Prostate gland (tissue), 2 donors: Measurements from ENCODE around the gene NPNT. TPM values are rescaled to one million over a fixed set of nuclear protein-coding genes. Genes with fewer than 3 reads are reported as not detected.
A peak's percentile ranks its signal among the peaks of the same experiment; 100 is the strongest.

Source experiments
- DNase-seq: peaks from one replicate; pipeline ENCODE4 v3.0.0-alpha.2; 2019; ENCODE audit warnings: low spot score
- H3K27ac ChIP-seq, 2 donors: fragments of 200-600 bp; sonication (generic); 2 replicates each; pipeline ENCODE4 v1.5.1; 2017 to 2019
- H3K27me3 ChIP-seq: fragments of 200-600 bp; sonication (generic); replicated peaks from 2 replicates; pipeline ENCODE4 v1.5.1; 2019; ENCODE audit not compliant: insufficient read depth
- H3K36me3 ChIP-seq, 2 donors: fragments of 200-600 bp; sonication (generic); 1 replicate in 1 of 2; 2 replicates in 1 of 2; pipeline versions ENCODE4 v1.5.1 to v1.8.1; 2017 to 2019
- H3K4me1 ChIP-seq: fragments of 200-600 bp; sonication (generic); replicated peaks from 2 replicates; pipeline ENCODE4 v1.5.1; 2019
- H3K4me3 ChIP-seq, 2 donors: fragments of 200-600 bp; sonication (generic); 2 replicates each; pipeline ENCODE4 v1.5.1; 2017 to 2019
- H3K9me3 ChIP-seq: fragments of 200-600 bp; sonication (generic); 2 replicates; pipeline ENCODE4 v1.5.1; 2017
- POLR2A ChIP-seq: fragments of 450-650 bp; IDR thresholded peaks from one replicate; pipeline ENCODE4 v1.6.1; 2016; ENCODE audit warnings: antibody characterized with exemption, mild to moderate bottlenecking
- POLR2AphosphoS5 ChIP-seq: sonication (generic); formaldehyde crosslinking; IDR thresholded peaks from one replicate; pipeline ENCODE4 v1.6.1; 2017; ENCODE audit warnings: antibody characterized with exemption
- WGBS: methylation state at CpG from one replicate; pipeline ENCODE4 v1.1.5; 2018; 5-methylcytosine and 5-hydroxymethylcytosine counted together
- intact Hi-C: fragments of 100-400 bp; cut with DNase I; formaldehyde crosslinking; loops from one replicate; pipeline ENCODE4 v1.14.2; 2022
- total RNA-seq, 2 donors: library from RNA; depleted of rRNA; stranded (reverse); fragments of >200 nt; gene quantifications; one replicate each; pipeline ENCODE4 v1.1.0, GENCODE V29; 2016
- TF ChIP-seq, protein P1 (sequence below), 4 experiments: fragments of 200-600 bp in 2 of 4; fragments of 450-650 bp in 2 of 4; sonication (generic) in 2 of 4; IDR thresholded peaks; 1 replicate in 3 of 4; 2 replicates in 1 of 4; pipeline ENCODE4 v1.5.1; 2016 to 2019; ENCODE audit warnings: antibody characterized with exemption in 4 of 4, mild to moderate bottlenecking in 2 of 4, moderate library complexity in 2 of 4

Gene NPNT
- total RNA-seq, 2 donors from 2014 or later, result 25.2 to 53.0 TPM

DNA sequence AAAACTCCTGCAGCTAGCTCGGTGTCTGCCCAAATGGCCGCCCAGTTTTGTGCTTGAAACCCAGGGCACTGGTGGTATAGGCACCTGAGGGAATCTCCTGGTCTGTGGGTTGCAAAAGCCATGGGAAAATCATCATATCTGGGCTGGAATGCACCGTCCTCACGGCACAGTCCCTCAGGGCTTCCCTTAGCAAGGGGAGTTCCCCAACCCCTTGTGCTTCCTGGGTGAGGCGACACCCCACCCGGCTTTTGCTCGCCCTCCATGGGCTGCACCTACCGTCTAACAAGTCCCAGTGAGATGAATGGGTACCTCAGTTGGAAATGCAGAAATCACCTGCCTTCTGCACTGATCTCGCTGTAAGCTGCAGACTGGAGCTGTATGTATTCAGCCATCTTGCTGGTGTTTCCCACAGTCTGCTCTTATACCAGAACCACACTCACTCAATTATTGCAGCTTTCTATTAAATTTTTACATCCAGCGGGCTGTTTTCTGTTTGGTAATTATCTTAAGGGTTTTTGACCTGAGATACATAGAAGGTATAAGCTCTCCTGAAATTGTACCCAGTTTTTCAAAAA lies 36.7 kb upstream of the NPNT start:
- intact Hi-C loops, result no loop called here
- H3K27ac ChIP-seq, result no peak overlapping the region
- no peak for DNase-seq
- over 99% methylated on average over 10 of the region's 10 CpGs for WGBS
- no peaks in the 10 kb centered on the region for H3K36me3 ChIP-seq
- H3K27me3 ChIP-seq, result no peaks in the 10 kb centered on the region
- no peak overlapping the region for H3K4me3 ChIP-seq
- TF ChIP-seq POLR2AphosphoS5, result no peak
- no peak for TF ChIP-seq POLR2A
- TF ChIP-seq, protein P1, sequence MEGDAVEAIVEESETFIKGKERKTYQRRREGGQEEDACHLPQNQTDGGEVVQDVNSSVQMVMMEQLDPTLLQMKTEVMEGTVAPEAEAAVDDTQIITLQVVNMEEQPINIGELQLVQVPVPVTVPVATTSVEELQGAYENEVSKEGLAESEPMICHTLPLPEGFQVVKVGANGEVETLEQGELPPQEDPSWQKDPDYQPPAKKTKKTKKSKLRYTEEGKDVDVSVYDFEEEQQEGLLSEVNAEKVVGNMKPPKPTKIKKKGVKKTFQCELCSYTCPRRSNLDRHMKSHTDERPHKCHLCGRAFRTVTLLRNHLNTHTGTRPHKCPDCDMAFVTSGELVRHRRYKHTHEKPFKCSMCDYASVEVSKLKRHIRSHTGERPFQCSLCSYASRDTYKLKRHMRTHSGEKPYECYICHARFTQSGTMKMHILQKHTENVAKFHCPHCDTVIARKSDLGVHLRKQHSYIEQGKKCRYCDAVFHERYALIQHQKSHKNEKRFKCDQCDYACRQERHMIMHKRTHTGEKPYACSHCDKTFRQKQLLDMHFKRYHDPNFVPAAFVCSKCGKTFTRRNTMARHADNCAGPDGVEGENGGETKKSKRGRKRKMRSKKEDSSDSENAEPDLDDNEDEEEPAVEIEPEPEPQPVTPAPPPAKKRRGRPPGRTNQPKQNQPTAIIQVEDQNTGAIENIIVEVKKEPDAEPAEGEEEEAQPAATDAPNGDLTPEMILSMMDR (IDR thresholded peaks at IDR 0.05), result no peak
- H3K9me3 ChIP-seq, result no peaks in the 10 kb centered on the region
- H3K4me1 ChIP-seq, result no peaks in the 10 kb centered on the region

DNA sequence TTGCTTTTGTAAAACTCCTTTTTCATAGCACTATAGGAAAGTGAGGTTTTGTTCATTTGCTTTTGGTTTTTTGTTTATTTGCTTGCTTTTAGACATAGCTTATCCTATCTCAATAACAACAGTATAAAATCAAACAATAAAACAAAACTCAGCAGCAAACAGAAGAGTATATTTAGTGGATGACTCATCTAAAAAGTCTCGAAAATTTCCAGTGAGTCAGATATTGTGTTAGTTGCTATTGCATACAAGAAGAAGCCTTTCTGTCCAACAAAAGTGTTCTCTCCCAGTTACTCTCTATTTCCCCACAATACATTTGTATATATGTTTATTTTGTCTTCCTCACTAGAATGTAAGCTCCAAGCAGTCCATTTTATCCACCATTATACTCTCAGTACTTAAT lies 36.0 kb upstream of the NPNT start:
- peak overlapping the region in 1 of 2 donors; percentile 49 for H3K27ac ChIP-seq
- 24% methylated on average over 1 of the region's 1 CpG for WGBS
- no peak overlapping the region for H3K4me3 ChIP-seq
- TF ChIP-seq POLR2AphosphoS5 (peak; percentile 62), POLR2A (no peak)
- TF ChIP-seq, protein P1 (IDR thresholded peaks at IDR 0.05), result no peak
- H3K4me1 ChIP-seq, result no peaks in the 10 kb centered on the region
- H3K9me3 ChIP-seq, result no peaks in the 10 kb centered on the region
- DNase-seq, result no peak
- no peaks in the 10 kb centered on the region for H3K27me3 ChIP-seq
- intact Hi-C loops, result no loop called here
- no peaks in the 10 kb centered on the region for H3K36me3 ChIP-seq

DNA sequence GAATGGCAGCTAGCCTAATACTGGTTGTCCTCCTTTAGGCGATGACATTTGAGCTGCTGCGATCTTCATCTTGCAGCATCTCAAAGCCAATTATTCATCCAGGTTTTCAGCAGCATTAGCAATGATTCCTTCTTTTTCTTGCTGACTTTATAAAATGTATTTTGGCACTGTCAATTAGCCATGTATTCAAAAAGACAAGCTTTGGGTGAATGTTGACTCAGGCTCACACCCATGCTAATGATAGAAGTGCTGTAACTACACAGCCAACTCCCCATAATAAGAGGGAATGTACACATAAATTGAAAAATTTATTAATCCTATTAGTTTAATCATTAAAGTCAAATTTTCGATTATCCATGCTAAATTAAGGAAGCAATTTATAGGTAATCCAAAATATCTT lies 24.3 kb upstream of the NPNT start:
- intact Hi-C loops, result no loop called here
- Histone ChIP-seq H3K4me3 (no peak overlapping the region), H3K36me3 (no peaks in the 10 kb centered on the region), H3K27me3 (no peaks in the 10 kb centered on the region), H3K27ac (no peak overlapping the region), H3K4me1 (no peaks in the 10 kb centered on the region), H3K9me3 (no peaks in the 10 kb centered on the region)
- 68% methylated on average over 3 of the region's 3 CpGs for WGBS
- TF ChIP-seq POLR2AphosphoS5, result no peak
- TF ChIP-seq, protein P1 (IDR thresholded peaks at IDR 0.05), result no peak
- no peak for TF ChIP-seq POLR2A
- no peak for DNase-seq

DNA sequence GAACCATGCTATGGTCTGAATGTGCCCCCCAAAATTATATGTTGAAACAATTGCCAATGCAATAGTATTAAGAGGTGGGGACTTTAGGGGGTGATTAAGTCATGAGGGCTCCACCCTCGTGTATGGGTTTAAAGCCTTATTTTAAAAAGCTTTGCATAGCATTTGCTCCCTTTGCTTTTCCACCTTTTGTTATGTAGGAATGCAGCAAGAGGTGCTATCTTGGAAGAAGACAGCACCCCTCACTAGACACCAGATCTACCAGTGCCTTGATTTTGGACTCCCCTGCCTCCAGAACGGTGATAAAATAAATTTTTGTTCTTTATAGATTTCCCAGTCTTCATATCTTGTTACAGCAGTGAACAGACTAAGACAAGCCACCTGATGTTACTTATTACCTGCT lies 23.3 kb upstream of the NPNT start:
- H3K4me1 ChIP-seq, result no peaks in the 10 kb centered on the region
- H3K36me3 ChIP-seq, result no peaks in the 10 kb centered on the region
- no peak overlapping the region for H3K4me3 ChIP-seq
- intact Hi-C loops, result no loop called here
- H3K27me3 ChIP-seq, result no peaks in the 10 kb centered on the region
- H3K9me3 ChIP-seq, result no peaks in the 10 kb centered on the region
- H3K27ac ChIP-seq, result no peak overlapping the region
- no peak for DNase-seq
- WGBS, result 77% methylated on average over 2 of the region's 2 CpGs
- TF ChIP-seq POLR2AphosphoS5 (no peak), POLR2A (no peak)
- TF ChIP-seq, protein P1 (IDR thresholded peaks at IDR 0.05), result no peak

DNA sequence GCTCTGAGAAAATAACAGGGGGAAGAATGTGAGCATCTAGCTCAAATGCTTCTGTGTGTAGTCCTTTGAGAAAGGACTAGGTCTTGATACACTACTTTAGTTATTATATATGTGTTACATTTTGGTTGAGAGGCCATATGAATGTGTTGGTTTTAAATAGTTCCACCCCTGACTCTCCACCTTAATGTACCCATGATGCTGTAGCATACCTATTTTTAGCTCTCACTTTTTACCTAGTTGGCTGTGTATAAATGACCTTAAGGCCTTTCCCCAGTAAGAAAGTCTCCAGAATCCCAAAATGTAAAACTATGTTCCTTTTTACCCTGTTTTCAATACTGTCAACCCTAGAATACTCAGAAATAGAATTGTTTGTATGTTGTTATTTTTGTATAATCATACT lies 20.0 kb upstream of the NPNT start:
- TF ChIP-seq POLR2AphosphoS5, result no peak
- no peak for TF ChIP-seq POLR2A
- TF ChIP-seq, protein P1 (IDR thresholded peaks at IDR 0.05), result no peak
- no peak overlapping the region for H3K27ac ChIP-seq
- H3K4me1 ChIP-seq, result no peaks in the 10 kb centered on the region
- DNase-seq, result no peak
- H3K4me3 ChIP-seq, result no peak overlapping the region
- intact Hi-C loops, result no loop called here
- no peaks in the 10 kb centered on the region for H3K9me3 ChIP-seq
- no peaks in the 10 kb centered on the region for H3K36me3 ChIP-seq
- no peaks in the 10 kb centered on the region for H3K27me3 ChIP-seq
